HG02852 (cell line): ENCODE measurements around the gene RINT1.
A peak's percentile ranks its signal among the peaks of the same experiment; 100 is the strongest.
"Not testable (repeated sequence)": the region's sequence is repeated elsewhere in the genome, so short reads cannot be mapped to it uniquely, and the experiment has no call there.

Experiments
- ATAC-seq: cut with Tn5 transposase; IDR thresholded peaks from one replicate; pipeline ENCODE4 v1.9.1; 2021; ENCODE audit warnings: mild to moderate bottlenecking, moderate library complexity; ENCODE audit not compliant: unreplicated experiment

Gene RINT1

GRCh38 chr7:105531792-105532671 is at the start of gene RINT1:
TSS of gene RINT1 (plus strand) at chr7:105532201. CDS start at chr7:105532316, 115 bp downstream.
- peak; percentile 91 for ATAC-seq

GRCh38 chr7:105487579-105488571 is 44.1 kb upstream of the RINT1 start:
- ATAC-seq, result no peak

- no peak for ATAC-seq
Measured at GRCh38 chr7:105489409-105489808, 42.6 kb upstream of the RINT1 start.

GRCh38 chr7:105493196-105493922 is 38.6 kb upstream of the RINT1 start:
- no peak for ATAC-seq

- ATAC-seq, result no peak
Measured at GRCh38 chr7:105493923-105494315, 38.1 kb upstream of the RINT1 start.

- no peak for ATAC-seq
Measured at GRCh38 chr7:105496521-105496920, 35.5 kb upstream of the RINT1 start.

GRCh38 chr7:105497016-105497415 is 35.0 kb upstream of the RINT1 start:
- ATAC-seq, result no peak

- ATAC-seq, result no peak
Measured at GRCh38 chr7:105502173-105502572, 29.8 kb upstream of the RINT1 start.

- no peak for ATAC-seq
Measured at GRCh38 chr7:105512415-105512814, 19.6 kb upstream of the RINT1 start.

- no peak for ATAC-seq
Measured at GRCh38 chr7:105512926-105513526, 19.0 kb upstream of the RINT1 start.

- not testable (repeated sequence) for ATAC-seq
Measured at GRCh38 chr7:105515610-105516009, 16.4 kb upstream of the RINT1 start.

- no peak for ATAC-seq
Measured at GRCh38 chr7:105519353-105519752, 12.6 kb upstream of the RINT1 start.

GRCh38 chr7:105520620-105521019 is 11.4 kb upstream of the RINT1 start:
- ATAC-seq, result not testable (repeated sequence)

- peak; percentile 48 for ATAC-seq
Measured at GRCh38 chr7:105521027-105521716, 10.8 kb upstream of the RINT1 start.

- peak; percentile 87 for ATAC-seq
Measured at GRCh38 chr7:105521717-105522463, 10.1 kb upstream of the RINT1 start, which contains the start of gene PUS7. TSS of gene PUS7 (minus strand) at chr7:105522271. CDS start at chr7:105508512, 13,759 bp downstream.

- not testable (repeated sequence) for ATAC-seq
Measured at GRCh38 chr7:105524423-105524822, 7.6 kb upstream of the RINT1 start.

GRCh38 chr7:105524840-105525239 is 7.2 kb upstream of the RINT1 start:
- ATAC-seq, result no peak

- not testable (repeated sequence) for ATAC-seq
Measured at GRCh38 chr7:105527737-105528136, 4.3 kb upstream of the RINT1 start.

- ATAC-seq, result no peak
Measured at GRCh38 chr7:105530126-105530525, 1.9 kb upstream of the RINT1 start.
